ENCODE data around the gene ATG2A. TPM values are rescaled to one million over a fixed set of nuclear protein-coding genes. Genes with fewer than 3 reads are reported as not detected.

The ATG2A gene
- total RNA-seq, 6 donors from 2014 or later, result 24.6 to 59.2 (median 33.3) TPM

DNA sequence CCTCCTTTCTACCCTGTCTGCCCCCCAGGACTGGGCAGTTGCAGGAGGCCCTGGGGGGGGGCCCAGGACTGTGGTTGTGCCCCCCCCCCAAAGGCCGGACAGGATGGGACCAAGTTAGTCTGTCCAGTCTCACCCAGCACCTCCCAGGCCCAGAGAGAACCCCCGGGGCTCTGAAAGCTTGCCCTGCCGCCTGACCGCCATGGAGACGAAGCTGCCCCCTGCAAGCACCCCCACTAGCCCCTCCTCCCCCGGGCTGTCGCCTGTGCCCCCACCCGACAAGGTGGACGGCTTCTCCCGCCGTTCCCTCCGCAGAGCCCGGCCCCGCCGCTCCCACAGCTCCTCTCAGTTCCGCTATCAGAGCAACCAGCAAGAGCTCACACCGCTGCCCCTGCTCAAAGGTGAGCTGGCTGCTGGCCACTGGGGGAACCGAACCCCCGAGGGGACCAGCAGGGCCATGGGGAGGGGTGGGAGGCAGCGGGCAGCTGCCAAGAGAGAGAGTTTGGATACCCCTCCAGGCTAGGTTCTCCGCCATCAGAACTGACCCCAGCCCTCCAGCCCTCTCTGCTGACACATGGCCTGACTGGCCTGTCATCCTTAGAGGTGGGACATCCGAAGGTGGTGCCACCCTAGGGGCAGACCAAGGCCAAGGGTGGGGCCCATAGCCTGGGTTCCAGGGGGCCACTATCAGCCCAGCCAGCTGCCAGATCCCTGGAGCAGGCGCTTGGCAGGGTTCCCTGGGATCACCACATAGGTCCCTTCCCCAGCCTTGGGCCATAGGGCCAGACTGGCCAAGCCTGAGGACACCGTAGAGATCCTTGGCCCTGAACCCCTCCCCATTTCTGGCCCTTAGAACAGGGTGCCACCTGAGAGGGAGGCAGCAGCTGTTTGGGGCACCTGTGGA is 8.8 kb upstream of the ATG2A start:
- DNase-seq, result peak in 1 of 2 donors; percentile 82
- no peak for ATAC-seq (ENCODE audit: low FRiP score in 2 of 2)

DNA sequence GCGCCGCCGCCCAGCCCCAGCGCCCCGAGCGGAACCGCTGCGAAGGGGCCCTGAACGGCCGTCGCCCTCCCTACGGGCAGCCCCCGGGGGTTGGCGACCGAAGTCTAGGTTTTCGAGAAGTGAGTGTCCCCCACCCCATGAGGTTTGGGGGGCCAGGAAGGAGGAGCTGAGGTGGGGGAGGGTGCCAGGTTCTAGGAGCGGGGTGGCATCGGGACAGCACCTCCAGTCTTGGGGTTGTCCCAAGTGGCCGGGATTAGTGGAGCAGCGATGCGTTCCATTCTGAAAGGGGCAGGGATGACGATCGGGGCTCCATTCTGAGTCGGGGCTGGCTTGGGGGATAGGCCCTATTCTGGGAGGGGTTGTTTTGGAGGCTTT is 7.9 kb upstream of the ATG2A start:
- peaks cover 14 to 37% (median 25%) of the 10 kb centered on the region in 4 donors for H3K4me1 ChIP-seq
- no peaks in the 10 kb centered on the region for H3K27me3 ChIP-seq
- peak overlapping the region; percentile 77 to 99 (median 87) for H3K4me3 ChIP-seq
- DNase-seq (no peak), ATAC-seq (ENCODE audit: low FRiP score in 2 of 2) (peak in 1 of 2 donors; percentile 20)
- no peaks in the 10 kb centered on the region for H3K9me3 ChIP-seq
- TF ChIP-seq POLR2A (IDR thresholded peaks at IDR 0.05) (no peak), EP300 (IDR thresholded peaks at IDR 0.05) (no peak), POLR2AphosphoS5 (IDR thresholded peaks at IDR 0.05) (no peak)
- TF ChIP-seq, protein P1, sequence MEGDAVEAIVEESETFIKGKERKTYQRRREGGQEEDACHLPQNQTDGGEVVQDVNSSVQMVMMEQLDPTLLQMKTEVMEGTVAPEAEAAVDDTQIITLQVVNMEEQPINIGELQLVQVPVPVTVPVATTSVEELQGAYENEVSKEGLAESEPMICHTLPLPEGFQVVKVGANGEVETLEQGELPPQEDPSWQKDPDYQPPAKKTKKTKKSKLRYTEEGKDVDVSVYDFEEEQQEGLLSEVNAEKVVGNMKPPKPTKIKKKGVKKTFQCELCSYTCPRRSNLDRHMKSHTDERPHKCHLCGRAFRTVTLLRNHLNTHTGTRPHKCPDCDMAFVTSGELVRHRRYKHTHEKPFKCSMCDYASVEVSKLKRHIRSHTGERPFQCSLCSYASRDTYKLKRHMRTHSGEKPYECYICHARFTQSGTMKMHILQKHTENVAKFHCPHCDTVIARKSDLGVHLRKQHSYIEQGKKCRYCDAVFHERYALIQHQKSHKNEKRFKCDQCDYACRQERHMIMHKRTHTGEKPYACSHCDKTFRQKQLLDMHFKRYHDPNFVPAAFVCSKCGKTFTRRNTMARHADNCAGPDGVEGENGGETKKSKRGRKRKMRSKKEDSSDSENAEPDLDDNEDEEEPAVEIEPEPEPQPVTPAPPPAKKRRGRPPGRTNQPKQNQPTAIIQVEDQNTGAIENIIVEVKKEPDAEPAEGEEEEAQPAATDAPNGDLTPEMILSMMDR (IDR thresholded peaks at IDR 0.05), result no peak
- WGBS, 2 donors, result 0 to 8% methylated on average over 7 to 24 of the region's 24 CpGs
- H3K27ac ChIP-seq, result peak overlapping the region; percentile 90 to 98 (median 96)
- H3K36me3 ChIP-seq, result peaks cover 2 to 30% (median 19%) of the 10 kb centered on the region in 4 donors

More for the DNA sequence above, 8.8 kb upstream of the ATG2A start:
- H3K27ac ChIP-seq, result peak overlapping the region in 2 of 4 donors; percentile 54 to 98
- TF ChIP-seq POLR2AphosphoS5 (IDR thresholded peaks at IDR 0.05) (no peak), POLR2A (IDR thresholded peaks at IDR 0.05) (no peak), EP300 (IDR thresholded peaks at IDR 0.05) (no peak)
- TF ChIP-seq, protein P1 (IDR thresholded peaks at IDR 0.05), result no peak
- peak overlapping the region; percentile 77 to 99 (median 87) for H3K4me3 ChIP-seq
- peaks cover 14 to 37% (median 25%) of the 10 kb centered on the region in 4 donors for H3K4me1 ChIP-seq
- 69% methylated on average over 24 of the region's 24 CpGs; no CpG with 5 or more reads in 1 of the 2 donors for WGBS, 2 donors
- H3K9me3 ChIP-seq, result no peaks in the 10 kb centered on the region
- peaks cover 7 to 38% (median 28%) of the 10 kb centered on the region in 4 donors for H3K36me3 ChIP-seq
- no peaks in the 10 kb centered on the region for H3K27me3 ChIP-seq

DNA sequence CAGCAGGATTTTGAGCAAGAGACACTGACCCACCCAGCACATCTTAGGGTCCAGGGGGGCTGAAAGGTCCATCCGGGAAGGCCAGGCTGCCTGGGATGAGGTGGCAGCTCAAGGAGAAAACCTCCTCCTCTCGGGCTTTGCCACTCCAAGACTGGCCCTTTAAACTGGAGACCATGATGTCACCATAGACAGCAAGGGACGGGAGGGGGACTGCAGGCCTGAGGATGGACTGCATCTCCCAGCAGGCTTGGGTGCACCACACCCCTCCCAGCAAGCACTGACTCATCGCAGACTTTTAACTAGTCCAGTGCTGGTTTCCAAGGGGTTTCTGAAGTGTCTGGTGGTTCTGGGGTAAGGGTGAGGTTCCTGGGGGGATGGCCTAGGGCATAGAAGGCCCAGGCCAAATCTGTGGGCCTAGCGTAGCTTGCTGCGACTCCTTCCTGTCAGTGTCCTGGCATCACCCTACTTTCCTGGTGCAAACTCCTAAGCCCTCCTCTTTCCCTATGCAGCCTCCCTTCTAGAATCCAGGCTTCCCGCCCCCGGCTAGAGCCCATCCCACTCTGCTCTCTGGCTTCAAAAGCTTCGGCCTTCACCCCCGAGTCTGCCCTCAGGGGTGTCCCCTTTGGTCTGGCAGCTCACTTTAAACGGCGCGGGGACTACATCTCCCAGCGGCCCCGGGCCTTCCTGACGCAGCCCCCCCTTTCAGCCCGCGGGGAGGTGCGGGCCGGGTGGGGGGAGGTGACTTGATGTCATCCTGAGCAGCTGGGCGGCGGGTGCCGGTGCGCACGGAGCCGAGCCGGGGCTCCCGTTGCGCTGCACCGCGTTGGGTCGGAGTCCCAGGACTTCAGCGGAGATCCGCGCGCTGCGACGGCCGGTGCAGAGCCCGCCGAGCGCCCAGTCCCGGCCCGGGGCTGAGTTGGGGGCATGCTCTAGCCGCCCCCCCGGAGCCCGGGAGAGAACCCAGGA is 7.2 kb upstream of the ATG2A start, which contains the start of gene PPP2R5B:
Gene PPP2R5B, plus strand, starts transcription at position 746 of the 966 bp plus-strand sequence. CDS start 1,046 bp downstream, outside the sequence.
- ATAC-seq (ENCODE audit: low FRiP score in 2 of 2), result peak; percentile 98 to 99
- DNase-seq, result peak; percentile 96 to 97
- peak; percentile 86 to 91 for TF ChIP-seq POLR2AphosphoS5 (IDR thresholded peaks at IDR 0.05)
- TF ChIP-seq EP300 (IDR thresholded peaks at IDR 0.05), result peak in 1 of 4 donors; percentile 34
- TF ChIP-seq POLR2A (IDR thresholded peaks at IDR 0.05), result peak in 3 of 4 donors; percentile 60 to 88 (median 65)
- TF ChIP-seq, protein P1 (IDR thresholded peaks at IDR 0.05), result peak in 3 of 6 experiments; percentile 14 to 27 (median 14)
- Histone ChIP-seq H3K27me3 (no peaks in the 10 kb centered on the region), H3K9me3 (no peaks in the 10 kb centered on the region), H3K36me3 (peaks cover 2 to 23% (median 13%) of the 10 kb centered on the region in 4 donors), H3K4me1 (peaks cover 14 to 37% (median 25%) of the 10 kb centered on the region in 4 donors), H3K4me3 (peak within 1 kb of the TSS; percentile 77 to 99 (median 87)), H3K27ac (peak within 1 kb of the TSS; percentile 90 to 98 (median 96))
- WGBS, 2 donors, result 0 to 2% methylated on average over 7 to 22 of the region's 47 CpGs

DNA sequence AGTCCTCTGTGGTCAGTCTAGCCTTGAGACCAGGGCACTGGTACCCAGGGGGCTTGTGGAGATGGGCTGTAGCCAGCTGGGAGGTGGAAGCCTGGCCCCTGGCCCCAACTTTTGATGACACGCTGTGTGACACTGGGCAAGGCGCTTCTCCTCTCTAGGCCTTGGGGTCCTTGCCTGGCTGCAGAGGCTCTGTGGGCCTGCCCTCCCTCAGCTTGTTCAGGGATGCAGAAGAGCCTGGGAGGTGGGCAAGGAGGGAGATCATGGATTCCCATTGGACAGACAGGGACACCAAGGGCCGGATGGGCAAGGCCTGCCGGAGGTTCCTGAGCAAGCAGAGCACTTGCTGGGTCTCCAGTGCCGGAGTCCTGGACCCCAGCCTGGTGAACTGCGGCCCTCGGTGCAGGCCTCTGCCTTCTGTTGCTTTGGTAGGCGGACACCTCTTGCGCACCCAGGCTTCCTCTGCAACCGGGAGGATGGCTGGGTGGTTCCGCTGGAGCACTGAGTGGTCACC is 6.2 kb upstream of the ATG2A start:
- peaks cover 17 to 44% (median 26%) of the 10 kb centered on the region in 4 donors for H3K4me1 ChIP-seq
- H3K27me3 ChIP-seq, result no peaks in the 10 kb centered on the region
- no peak overlapping the region for H3K4me3 ChIP-seq
- ATAC-seq (ENCODE audit: low FRiP score in 2 of 2), result no peak
- no peak for DNase-seq
- H3K9me3 ChIP-seq, result no peaks in the 10 kb centered on the region
- WGBS, 2 donors, result 82% methylated on average over 9 of the region's 11 CpGs; no CpG with 5 or more reads in 1 of the 2 donors
- TF ChIP-seq POLR2A (IDR thresholded peaks at IDR 0.05), result no peak
- TF ChIP-seq, protein P1 (IDR thresholded peaks at IDR 0.05), result no peak
- no peak for TF ChIP-seq POLR2AphosphoS5 (IDR thresholded peaks at IDR 0.05)
- TF ChIP-seq EP300 (IDR thresholded peaks at IDR 0.05), result no peak
- H3K27ac ChIP-seq, result peak overlapping the region; percentile 90 to 98 (median 96)
- peaks cover 0 to 13% (median 5%) of the 10 kb centered on the region in 4 donors for H3K36me3 ChIP-seq
